MM.1S (cell line): ENCODE measurements around the gene MAT1A.

ENCODE experiments used
- DNase-seq: peaks from one replicate; pipeline ENCODE4 v3.0.0-alpha.2; 2015
- H2AFZ ChIP-seq: fragments of 300-600 bp; sonication (generic); 2 replicates; pipeline ENCODE4 v1.6.0; 2016; ENCODE audit warnings: antibody characterized with exemption, low read length
- H3F3A ChIP-seq: fragments of 300-600 bp; sonication (generic); 2 replicates; pipeline ENCODE4 v1.6.1; 2016; ENCODE audit warnings: mild to moderate bottlenecking, antibody characterized with exemption, low read length, moderate library complexity, mixed read lengths; ENCODE audit not compliant: insufficient read depth
- H3K27ac ChIP-seq: fragments of 300-600 bp; sonication (generic); 2 replicates; pipeline ENCODE4 v1.5.1; 2016; ENCODE audit warnings: mild to moderate bottlenecking, low read length
- H3K27me3 ChIP-seq: fragments of 300-600 bp; sonication (generic); replicated peaks from 2 replicates; pipeline ENCODE4 v1.6.0; 2016; ENCODE audit warnings: low read length; ENCODE audit not compliant: insufficient read depth
- H3K36me3 ChIP-seq: fragments of 300-600 bp; sonication (generic); replicated peaks from 2 replicates; pipeline ENCODE4 v1.6.1; 2016; ENCODE audit warnings: mild to moderate bottlenecking, low read length, mixed read lengths; ENCODE audit not compliant: insufficient read depth
- H3K4me1 ChIP-seq: fragments of 300-600 bp; sonication (generic); 2 replicates; pipeline ENCODE4 v1.6.1; 2016; ENCODE audit warnings: low read length, mixed read lengths
- H3K4me2 ChIP-seq: fragments of 300-600 bp; sonication (generic); 2 replicates; pipeline ENCODE4 v1.6.0; 2016; ENCODE audit warnings: low read depth, low read length
- H3K4me3 ChIP-seq: fragments of 300-600 bp; sonication (generic); 2 replicates; pipeline ENCODE4 v1.5.1; 2016; ENCODE audit warnings: low read length, mixed read lengths
- H3K79me2 ChIP-seq: fragments of 300-600 bp; sonication (generic); 2 replicates; pipeline ENCODE4 v1.6.1; 2016; ENCODE audit warnings: mixed run types, low read length, mixed read lengths
- H3K9ac ChIP-seq: fragments of 300-600 bp; sonication (generic); 2 replicates; pipeline ENCODE4 v1.6.1; 2016; ENCODE audit warnings: low read length, mixed read lengths
- H3K9me2 ChIP-seq: fragments of 300-600 bp; sonication (generic); replicated peaks from 2 replicates; pipeline ENCODE4 v1.6.1; 2016; ENCODE audit warnings: mild to moderate bottlenecking, low read length, mixed read lengths; ENCODE audit not compliant: insufficient read depth
- H3K9me3 ChIP-seq: fragments of 300-600 bp; sonication (generic); replicated peaks from 2 replicates; pipeline ENCODE4 v1.6.1; 2016; ENCODE audit warnings: mild to moderate bottlenecking, low read length, mixed read lengths; ENCODE audit not compliant: insufficient read depth
- H4K20me1 ChIP-seq: fragments of 300-600 bp; sonication (generic); 2 replicates; pipeline ENCODE4 v1.6.1; 2016; ENCODE audit warnings: mild to moderate bottlenecking, low read length, moderate library complexity, mixed read lengths; ENCODE audit not compliant: insufficient read depth
- CTCF ChIP-seq: fragments of 300-600 bp; sonication (generic); IDR thresholded peaks from 2 replicates; pipeline ENCODE4 v1.5.1; 2016; ENCODE audit warnings: antibody characterized with exemption, low read length, mixed read lengths
- EZH2 ChIP-seq: fragments of 300-600 bp; sonication (generic); optimal IDR thresholded peaks from 2 replicates; pipeline ENCODE3; 2017; ENCODE audit warnings: low read depth, mild to moderate bottlenecking, antibody characterized with exemption, low read length, mixed read lengths
- EZH2phosphoT487 ChIP-seq: fragments of 300-600 bp; sonication (generic); IDR thresholded peaks from 2 replicates; pipeline ENCODE4 v1.6.1; 2018; ENCODE audit warnings: antibody characterized with exemption, low read length

MAT1A gene

GRCh38 chr10:80324086-80324485 lies 34.6 kb upstream of the MAT1A start:
- no peak overlapping the region for H3K4me2 ChIP-seq
- no peaks in the 10 kb centered on the region for H3F3A ChIP-seq

GRCh38 chr10:80323311-80323710 lies 33.9 kb upstream of the MAT1A start:
- H2AFZ ChIP-seq: no peak overlapping the region
- H3K79me2 ChIP-seq: no peaks in the 10 kb centered on the region
- H3K4me3 ChIP-seq: no peak overlapping the region
- no peaks in the 10 kb centered on the region for H3K36me3 ChIP-seq
- H4K20me1 ChIP-seq: no peaks in the 10 kb centered on the region
- no peak overlapping the region for H3K4me2 ChIP-seq
- TF ChIP-seq EZH2phosphoT487: no peak
- no peak for TF ChIP-seq EZH2
- no peak overlapping the region for H3K9ac ChIP-seq
- H3K27me3 ChIP-seq: no peaks in the 10 kb centered on the region
- no peaks in the 10 kb centered on the region for H3K4me1 ChIP-seq
- H3K27ac ChIP-seq: no peak overlapping the region
- no peaks in the 10 kb centered on the region for H3F3A ChIP-seq
- no peak for DNase-seq
- H3K9me3 ChIP-seq: no peaks in the 10 kb centered on the region
- H3K9me2 ChIP-seq: no peaks in the 10 kb centered on the region

More at GRCh38 chr10:80324086-80324485, 34.6 kb upstream of the MAT1A start:
- no peaks in the 10 kb centered on the region for H3K79me2 ChIP-seq
- H3K36me3 ChIP-seq: no peaks in the 10 kb centered on the region
- no peaks in the 10 kb centered on the region for H3K27me3 ChIP-seq
- DNase-seq: no peak
- no peaks in the 10 kb centered on the region for H3K9me2 ChIP-seq
- no peak overlapping the region for H2AFZ ChIP-seq
- no peak overlapping the region for H3K9ac ChIP-seq
- no peak overlapping the region for H3K4me3 ChIP-seq
- H3K9me3 ChIP-seq: no peaks in the 10 kb centered on the region
- TF ChIP-seq CTCF (no peak), EZH2phosphoT487 (no peak), EZH2 (no peak)
- H4K20me1 ChIP-seq: no peaks in the 10 kb centered on the region
- no peak overlapping the region for H3K27ac ChIP-seq
- H3K4me1 ChIP-seq: no peaks in the 10 kb centered on the region

- Histone ChIP-seq H3K9ac (no peak overlapping the region), H3K27ac (no peak overlapping the region), H3K4me1 (no peaks in the 10 kb centered on the region), H3F3A (no peaks in the 10 kb centered on the region), H3K9me2 (no peaks in the 10 kb centered on the region), H3K4me2 (no peak overlapping the region), H3K27me3 (no peaks in the 10 kb centered on the region), H2AFZ (no peak overlapping the region), H3K9me3 (no peaks in the 10 kb centered on the region), H3K4me3 (no peak overlapping the region), H3K36me3 (no peaks in the 10 kb centered on the region), H4K20me1 (no peaks in the 10 kb centered on the region), H3K79me2 (no peaks in the 10 kb centered on the region)
- DNase-seq: no peak
- TF ChIP-seq EZH2phosphoT487 (no peak), EZH2 (no peak), CTCF (no peak)
Measured at GRCh38 chr10:80322711-80323110, 33.3 kb upstream of the MAT1A start.

- no peaks in the 10 kb centered on the region for H3K27me3 ChIP-seq
- no peak for DNase-seq
- no peak overlapping the region for H2AFZ ChIP-seq
- H3K79me2 ChIP-seq: no peaks in the 10 kb centered on the region
- H3K36me3 ChIP-seq: no peaks in the 10 kb centered on the region
- H3K4me1 ChIP-seq: no peaks in the 10 kb centered on the region
- TF ChIP-seq EZH2: no peak
- no peak for TF ChIP-seq CTCF
- no peak for TF ChIP-seq EZH2phosphoT487
- H3K27ac ChIP-seq: no peak overlapping the region
- no peaks in the 10 kb centered on the region for H3K9me3 ChIP-seq
- H3K9me2 ChIP-seq: no peaks in the 10 kb centered on the region
- H4K20me1 ChIP-seq: no peaks in the 10 kb centered on the region
- H3K4me2 ChIP-seq: no peak overlapping the region
- no peaks in the 10 kb centered on the region for H3F3A ChIP-seq
- H3K4me3 ChIP-seq: no peak overlapping the region
- no peak overlapping the region for H3K9ac ChIP-seq
Measured at GRCh38 chr10:80322158-80322557, 32.7 kb upstream of the MAT1A start.
